HepG2 (cell line): ENCODE results near the gene NUP155. TPM values are rescaled to one million over a fixed set of nuclear protein-coding genes. Genes with fewer than 3 reads are reported as not detected.
A peak's percentile ranks its signal among the peaks of the same experiment; 100 is the strongest.

Experiments used
- BORCS8-MEF2B ChIP-seq: sonication (generic); formaldehyde crosslinking; IDR thresholded peaks from 2 replicates; pipeline ENCODE4 v1.8.0; 2022; ENCODE audit warnings: mild to moderate bottlenecking, missing genetic modification reagents
- ETV6 ChIP-seq: sonication (generic); formaldehyde crosslinking; conservative IDR thresholded peaks from 2 replicates; pipeline ENCODE4 v1.4.0; 2020; ENCODE audit warnings: missing genetic modification reagents
- FOXC1 ChIP-seq: sonication (generic); formaldehyde crosslinking; IDR thresholded peaks from 2 replicates; pipeline ENCODE4 v1.8.0; 2022; ENCODE audit warnings: mild to moderate bottlenecking, missing genetic modification reagents, borderline replicate concordance
- HHEX ChIP-seq: IDR thresholded peaks from 2 replicates; pipeline ENCODE4 v1.6.1; 2016; ENCODE audit warnings: control low read depth
- HNF4G ChIP-seq, 2 experiments: sonication (generic) in 1 of 2; formaldehyde crosslinking in 1 of 2; IDR thresholded peaks; 2 replicates each; pipeline versions ENCODE4 v1.4.0 to v1.6.1; 2011 to 2020; ENCODE audit warnings: borderline replicate concordance in 2 of 2, low read depth in 2 of 2, mild to moderate bottlenecking in 2 of 2, low read length in 1 of 2, missing genetic modification reagents in 1 of 2, moderate library complexity in 1 of 2
- KDM5A ChIP-seq: fragments of 200-600 bp; sonication (generic); IDR thresholded peaks from 2 replicates; pipeline ENCODE4 v1.7.0; 2018; ENCODE audit warnings: antibody characterized with exemption, mild to moderate bottlenecking, low read length, borderline replicate concordance
- NFKBIZ ChIP-seq: IDR thresholded peaks from 2 replicates; pipeline ENCODE4 v1.6.1; 2018; ENCODE audit warnings: missing genetic modification reagents, missing compliant biosample characterization
- PHF8 ChIP-seq: sonication (generic); formaldehyde crosslinking; IDR thresholded peaks from 2 replicates; pipeline ENCODE4 v1.5.0; 2020; ENCODE audit warnings: missing genetic modification reagents
- THAP8 ChIP-seq: sonication (generic); formaldehyde crosslinking; IDR thresholded peaks from 2 replicates; pipeline ENCODE4 v1.5.1; 2020; ENCODE audit warnings: missing genetic modification reagents, mild to moderate bottlenecking, borderline replicate concordance
- ZBTB25 ChIP-seq: IDR thresholded peaks from 2 replicates; pipeline ENCODE4 v1.6.1; 2018; ENCODE audit warnings: missing genetic modification reagents
- ZBTB34 ChIP-seq: sonication (generic); formaldehyde crosslinking; IDR thresholded peaks from 2 replicates; pipeline ENCODE4 v1.8.0; 2022; ENCODE audit warnings: mild to moderate bottlenecking, missing genetic modification reagents
- ZKSCAN5 ChIP-seq: sonication (generic); formaldehyde crosslinking; IDR thresholded peaks from 2 replicates; pipeline ENCODE4 v1.5.1; 2020; ENCODE audit warnings: mild to moderate bottlenecking, missing genetic modification reagents
- ZMAT3 ChIP-seq: sonication (generic); formaldehyde crosslinking; conservative IDR thresholded peaks from 2 replicates; pipeline ENCODE4 v1.7.0; 2021; ENCODE audit warnings: missing genetic modification reagents
- ZNF143 ChIP-seq: sonication (generic); formaldehyde crosslinking; IDR thresholded peaks from 2 replicates; pipeline ENCODE4 v1.4.0; 2020; ENCODE audit warnings: missing genetic modification reagents
- ZNF260 ChIP-seq: sonication (generic); formaldehyde crosslinking; IDR thresholded peaks from 2 replicates; pipeline ENCODE4 v1.4.0; 2020; ENCODE audit warnings: missing genetic modification reagents, low read depth, mild to moderate bottlenecking, borderline replicate concordance
- ZNF33B ChIP-seq: sonication (generic); formaldehyde crosslinking; IDR thresholded peaks from 2 replicates; pipeline ENCODE4 v1.5.1; 2020; ENCODE audit warnings: mild to moderate bottlenecking, missing genetic modification reagents
- ZNF484 ChIP-seq: sonication (generic); formaldehyde crosslinking; IDR thresholded peaks from 2 replicates; pipeline ENCODE4 v1.5.1; 2020; ENCODE audit warnings: mild to moderate bottlenecking, low read depth, missing genetic modification reagents, borderline replicate concordance
- ZNF501 ChIP-seq: sonication (generic); formaldehyde crosslinking; IDR thresholded peaks from 2 replicates; pipeline ENCODE4 v1.5.1; 2020; ENCODE audit warnings: mild to moderate bottlenecking, moderate library complexity, missing genetic modification reagents
- ZNF552 ChIP-seq: sonication (generic); formaldehyde crosslinking; IDR thresholded peaks from 2 replicates; pipeline ENCODE4 v1.9.0; 2022; ENCODE audit warnings: missing genetic modification reagents, mild to moderate bottlenecking, borderline replicate concordance
- ZNF589 ChIP-seq: sonication (generic); formaldehyde crosslinking; conservative IDR thresholded peaks from 2 replicates; pipeline ENCODE4 v1.8.0; 2022; ENCODE audit warnings: mild to moderate bottlenecking, moderate library complexity, missing genetic modification reagents
- ZNF614 ChIP-seq: IDR thresholded peaks from 2 replicates; pipeline ENCODE4 v1.6.1; 2018; ENCODE audit warnings: missing biosample characterization, missing genetic modification reagents, inconsistent platforms, borderline replicate concordance
- ZNF674 ChIP-seq: sonication (generic); formaldehyde crosslinking; IDR thresholded peaks from 2 replicates; pipeline ENCODE4 v1.5.0; 2020; ENCODE audit warnings: low read depth, mild to moderate bottlenecking, missing genetic modification reagents
- ZNF687 ChIP-seq: sonication (generic); formaldehyde crosslinking; IDR thresholded peaks from 2 replicates; pipeline ENCODE4 v1.5.1; 2020; ENCODE audit warnings: mild to moderate bottlenecking, missing genetic modification reagents, moderate library complexity
- ZNF782 ChIP-seq: sonication (generic); formaldehyde crosslinking; IDR thresholded peaks from 2 replicates; pipeline ENCODE4 v1.4.0; 2020; ENCODE audit warnings: missing genetic modification reagents, mild to moderate bottlenecking, borderline replicate concordance
- ZSCAN29 ChIP-seq: sonication (generic); formaldehyde crosslinking; conservative IDR thresholded peaks from 2 replicates; pipeline ENCODE4 v1.4.0; 2020; ENCODE audit warnings: mild to moderate bottlenecking, missing genetic modification reagents
- polyA plus RNA-seq, 8 experiments: library from polyadenylated mRNA; depleted of rRNA in 3 of 8; stranded (reverse) in 7 of 8; unstranded in 1 of 8; fragments of >200 nt; fragmentation: Illumina TruSeq in 4 of 8; extraction: Trizol in 4 of 8; gene quantifications; 2 replicates each; pipeline versions ENCODE4 v1.2.1 to v1.2.3, GENCODE V29; 2011 to 2016; ENCODE audit warnings: low read depth in 4 of 8, missing spikeins in 1 of 8, mixed read lengths in 1 of 8; ENCODE audit not compliant: insufficient read depth in 1 of 8
- total RNA-seq, 5 experiments: library from RNA; depleted of rRNA; stranded (reverse); fragments of >200 nt; fragmentation: Illumina TruSeq; extraction: Trizol; gene quantifications; 2 replicates each; pipeline ENCODE4 v1.2.3, GENCODE V29; 2016; ENCODE audit warnings: low read depth in 1 of 5

NUP155 gene
- total and polyA plus RNA-seq, 2 of the 13 experiments (the other 11 are each of a cell fraction or from before 2014, with no cell fraction given), result 13.0 to 57.4 TPM

GRCh38 chr5:37370550-37370863, 399 bp downstream of the NUP155 start (continued):
- no peak for TF ChIP-seq BORCS8-MEF2B
- peak; percentile 96 for TF ChIP-seq KDM5A
- TF ChIP-seq ZNF260 (CRISPR knock-in tag), result no peak
- TF ChIP-seq HHEX (CRISPR knock-in tag), result no peak
- TF ChIP-seq PHF8 (CRISPR knock-in tag), result no peak
- no peak for TF ChIP-seq ZNF33B (CRISPR knock-in tag)
- TF ChIP-seq ZMAT3 (CRISPR knock-in tag), result 0 out of 2 replicates have a peak, but pooled peaks have one; percentile 19
- no peak for TF ChIP-seq ZBTB25
- TF ChIP-seq ZKSCAN5 (CRISPR knock-in tag), result no peak
- no peak for TF ChIP-seq ZNF552
- no peak for TF ChIP-seq ZNF484 (CRISPR knock-in tag)
- TF ChIP-seq ZNF501, result no peak
- TF ChIP-seq HNF4G (IDR thresholded peaks at IDR 0.05; ENCODE audit: borderline replicate concordance, low read depth, low read length), result no peak
- TF ChIP-seq HNF4G (CRISPR knock-in tag; IDR thresholded peaks at IDR 0.05; ENCODE audit: borderline replicate concordance, low read depth), result no peak
- no peak for TF ChIP-seq ZNF674 (CRISPR knock-in tag)
- no peak for TF ChIP-seq ZNF143 (CRISPR knock-in tag)
- TF ChIP-seq ZSCAN29 (CRISPR knock-in tag), result 0 out of 2 replicates have a peak, but pooled peaks have one; percentile 5
- no peak for TF ChIP-seq NFKBIZ
- TF ChIP-seq ZNF687 (CRISPR knock-in tag), result no peak
- no peak for TF ChIP-seq ZBTB34 (CRISPR knock-in tag)
- TF ChIP-seq ZNF589 (CRISPR knock-in tag), result no peak
- TF ChIP-seq ZNF614, result no peak
- no peak for TF ChIP-seq ETV6 (CRISPR knock-in tag)
- no peak for TF ChIP-seq FOXC1 (CRISPR knock-in tag)
- 0 out of 2 replicates have a peak, but pooled peaks have one; percentile 23 for TF ChIP-seq THAP8
- TF ChIP-seq ZNF782 (CRISPR knock-in tag), result no peak
